NAMALWA (cell line): ENCODE data around the gene SPATA3.

Experiments used
- DNase-seq: peaks from one replicate; pipeline ENCODE4 v3.0.0-alpha.2; 2015; ENCODE audit warnings: low spot score

The SPATA3 gene

DNA sequence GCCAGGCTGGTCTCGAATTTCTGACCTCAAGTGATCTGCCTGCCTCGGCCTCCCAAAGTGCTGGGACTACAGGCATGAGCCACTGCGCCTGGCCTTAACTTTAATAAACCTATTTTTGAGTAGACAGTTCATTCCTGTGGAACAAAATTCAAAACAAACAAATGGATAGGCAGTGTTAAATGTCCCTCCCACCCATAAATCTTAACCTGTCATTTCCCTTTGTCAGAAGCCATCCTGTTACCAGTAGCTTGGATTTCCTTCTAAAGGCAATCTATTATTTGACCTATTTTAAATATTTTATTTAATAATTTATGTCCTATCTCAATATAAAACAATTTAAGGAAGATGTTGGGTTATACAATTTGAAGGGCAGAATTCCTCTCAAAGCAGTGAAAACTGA is 34.8 kb downstream of the SPATA3 start:
- no peak for DNase-seq

DNA sequence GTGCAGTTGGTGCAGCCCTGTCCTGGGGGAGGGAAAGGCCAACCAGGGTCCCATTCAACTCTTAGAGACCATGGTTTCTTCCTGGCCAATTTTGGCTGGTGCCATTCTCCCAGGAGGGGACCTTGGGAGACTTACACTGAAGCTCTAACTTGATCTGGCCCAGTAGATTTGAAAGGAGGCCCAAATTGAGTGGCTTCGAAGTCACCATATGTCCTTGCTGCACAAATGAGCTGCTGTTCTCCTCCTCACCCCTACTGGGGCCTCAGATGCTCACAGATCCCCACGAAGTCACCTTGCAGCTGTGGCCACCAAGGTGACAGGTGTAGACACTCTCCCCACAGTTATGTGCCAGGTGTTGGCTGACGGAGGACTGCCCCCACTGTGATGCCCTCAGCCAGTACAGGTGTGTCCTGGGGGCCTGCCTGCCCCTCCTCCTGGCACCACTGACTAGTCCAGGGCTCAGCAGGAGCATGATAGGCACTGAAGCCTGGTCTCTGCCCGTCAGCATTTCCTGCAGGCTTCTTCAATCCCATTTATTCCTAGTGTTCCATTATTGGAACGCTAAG is 36.7 kb downstream of the SPATA3 start:
- DNase-seq, result no peak

DNA sequence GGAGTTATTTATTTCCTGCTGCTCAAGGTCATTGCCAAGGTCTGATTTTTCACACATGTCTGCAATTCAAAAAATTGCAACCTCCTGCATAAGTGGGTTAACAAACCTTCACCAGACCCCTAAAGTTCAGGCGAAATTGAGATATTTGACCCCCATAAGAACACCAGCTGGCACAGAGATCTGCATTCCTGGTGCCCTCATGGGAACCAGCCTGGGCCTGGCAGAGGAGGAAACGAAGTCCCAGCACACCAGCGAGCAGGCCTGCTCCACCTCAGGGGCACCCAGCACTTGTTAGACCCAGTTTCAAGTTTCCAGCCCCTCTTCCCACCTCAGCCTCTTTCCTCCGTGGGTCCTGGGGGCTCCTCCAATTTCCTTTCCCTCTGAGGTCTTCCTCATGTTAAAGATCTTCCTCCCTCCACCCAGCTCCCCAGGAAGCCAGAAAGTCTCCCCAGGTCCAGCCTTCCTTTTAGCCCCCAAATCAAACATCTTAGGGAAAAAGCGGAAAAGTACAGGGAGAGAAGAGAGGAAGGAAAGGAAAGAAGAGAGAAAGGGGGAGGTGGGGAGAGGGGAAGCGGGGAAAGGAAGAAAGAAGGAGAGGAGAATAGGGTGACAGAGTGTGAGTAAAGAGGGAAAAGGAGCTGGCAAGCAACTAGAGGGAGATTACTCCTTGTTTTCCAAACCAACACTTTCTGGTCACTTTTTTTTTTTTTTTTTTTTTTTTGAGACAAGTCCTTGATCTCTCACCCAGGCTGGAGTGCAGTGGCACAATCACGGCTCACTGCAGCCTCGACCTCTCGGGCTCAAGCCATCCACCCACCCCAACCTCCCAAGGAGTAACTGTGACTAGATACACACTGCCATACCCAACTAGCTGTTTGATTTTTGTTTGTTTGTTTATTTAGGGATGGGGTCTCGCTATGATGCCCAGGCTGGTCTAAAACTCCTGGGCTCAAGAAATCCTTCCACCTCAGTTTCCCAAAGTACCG is 37.5 kb downstream of the SPATA3 start:
- DNase-seq, result no peak

DNA sequence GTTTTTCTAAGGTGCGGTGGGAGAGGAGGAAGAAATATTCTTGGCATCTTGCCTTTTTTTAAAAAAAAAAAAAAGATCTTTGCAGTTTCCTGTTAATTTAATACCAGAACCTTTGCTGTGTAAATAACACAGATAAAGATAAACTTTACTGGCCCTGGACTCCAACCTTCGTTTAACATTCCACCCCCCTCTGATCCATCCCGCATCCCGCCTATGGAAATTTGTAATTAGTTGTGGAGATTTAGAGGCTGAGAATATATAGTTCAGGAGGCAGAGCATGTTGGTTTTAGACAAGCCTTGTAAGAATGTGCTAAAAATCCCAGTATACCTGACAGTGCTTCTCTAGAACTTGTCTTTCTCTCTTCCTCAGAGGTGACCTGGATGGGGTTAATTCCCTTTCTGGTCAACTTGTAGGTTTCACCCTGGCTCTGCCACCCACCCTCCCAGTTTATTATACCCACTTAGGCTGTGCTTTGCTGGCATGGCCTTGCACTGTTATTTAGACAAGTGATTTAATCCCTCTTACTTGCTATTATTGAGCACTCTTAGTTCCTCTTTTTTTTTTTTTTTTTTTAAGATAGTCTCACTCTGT is 38.5 kb downstream of the SPATA3 start:
- peak; percentile 28 for DNase-seq

DNA sequence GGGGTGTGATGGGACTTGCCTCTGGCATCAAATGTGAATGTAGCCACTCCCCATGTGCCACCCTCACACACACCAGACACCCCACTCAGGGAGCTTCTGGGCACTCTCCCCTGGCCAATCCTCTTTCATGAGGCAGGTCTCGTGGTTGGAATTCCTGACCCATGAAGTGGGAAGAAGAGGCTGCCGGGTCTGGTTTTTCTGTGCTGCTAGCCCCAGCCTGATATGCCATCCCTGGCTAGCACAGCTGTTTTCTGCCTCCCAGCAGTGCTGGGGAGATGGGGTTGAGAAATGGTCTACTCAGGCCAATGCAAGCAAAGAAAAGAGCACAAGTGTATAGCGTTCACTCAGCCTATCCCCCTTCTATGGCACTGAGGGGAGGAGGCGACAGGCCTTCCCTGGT is 40.2 kb downstream of the SPATA3 start:
- DNase-seq, result no peak

DNA sequence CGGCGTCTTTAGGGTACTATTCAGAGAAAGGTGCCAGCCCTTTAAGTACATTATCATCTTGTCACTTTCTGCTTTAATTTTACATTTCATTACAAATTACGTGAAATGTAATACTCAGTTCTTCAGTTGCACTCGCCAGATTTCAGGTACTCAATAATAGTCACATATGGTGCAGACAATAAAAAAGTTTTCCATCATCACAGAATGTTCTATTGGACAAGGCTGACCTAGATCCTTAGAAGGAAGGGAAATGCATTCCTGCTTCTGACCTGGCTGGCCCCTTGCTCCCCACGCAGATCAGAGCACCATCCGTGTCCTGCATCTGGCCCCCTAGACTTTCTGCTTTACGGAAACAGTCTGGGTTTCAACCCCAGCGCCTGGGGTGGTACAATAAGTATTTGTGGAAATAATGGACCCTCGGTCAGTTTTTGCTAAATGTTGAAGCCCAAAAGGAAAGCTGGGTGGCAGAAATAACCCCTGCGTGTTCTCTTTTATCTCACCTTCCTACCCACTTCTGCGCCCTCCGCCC is 40.7 kb downstream of the SPATA3 start:
- DNase-seq, result no peak

DNA sequence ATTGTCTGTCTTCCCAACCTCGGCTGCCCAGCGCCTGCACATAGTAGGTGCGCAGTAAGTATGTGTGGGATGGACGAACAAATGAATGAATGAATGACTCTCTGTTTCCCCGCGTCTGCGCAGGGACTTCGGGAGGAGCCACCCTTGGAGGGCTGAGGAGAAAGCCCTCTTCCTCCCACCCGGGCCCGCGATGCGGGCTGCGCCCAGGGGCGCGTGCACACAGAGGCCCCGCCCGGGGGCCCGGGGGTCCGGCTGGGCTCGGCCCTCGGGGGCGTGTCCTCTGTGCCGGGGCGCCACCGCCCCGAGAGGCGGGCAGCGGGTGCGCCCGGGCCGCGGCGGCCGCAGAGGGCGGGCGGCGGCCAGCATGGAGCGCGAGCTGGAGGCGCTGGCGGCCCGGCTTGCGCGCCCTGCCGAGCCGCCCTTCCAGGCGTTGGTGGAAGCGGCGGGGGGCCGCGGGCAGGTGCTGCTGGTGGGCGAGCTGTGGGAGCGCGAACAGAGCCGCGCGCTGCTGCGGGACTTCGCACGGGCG is 41.3 kb downstream of the SPATA3 start, which contains the start of gene C2orf72:
Gene C2orf72 (plus strand): TSS at position 322 of the 529 bp plus-strand sequence. CDS start 43 bp downstream, at position 365.
- no peak for DNase-seq

DNA sequence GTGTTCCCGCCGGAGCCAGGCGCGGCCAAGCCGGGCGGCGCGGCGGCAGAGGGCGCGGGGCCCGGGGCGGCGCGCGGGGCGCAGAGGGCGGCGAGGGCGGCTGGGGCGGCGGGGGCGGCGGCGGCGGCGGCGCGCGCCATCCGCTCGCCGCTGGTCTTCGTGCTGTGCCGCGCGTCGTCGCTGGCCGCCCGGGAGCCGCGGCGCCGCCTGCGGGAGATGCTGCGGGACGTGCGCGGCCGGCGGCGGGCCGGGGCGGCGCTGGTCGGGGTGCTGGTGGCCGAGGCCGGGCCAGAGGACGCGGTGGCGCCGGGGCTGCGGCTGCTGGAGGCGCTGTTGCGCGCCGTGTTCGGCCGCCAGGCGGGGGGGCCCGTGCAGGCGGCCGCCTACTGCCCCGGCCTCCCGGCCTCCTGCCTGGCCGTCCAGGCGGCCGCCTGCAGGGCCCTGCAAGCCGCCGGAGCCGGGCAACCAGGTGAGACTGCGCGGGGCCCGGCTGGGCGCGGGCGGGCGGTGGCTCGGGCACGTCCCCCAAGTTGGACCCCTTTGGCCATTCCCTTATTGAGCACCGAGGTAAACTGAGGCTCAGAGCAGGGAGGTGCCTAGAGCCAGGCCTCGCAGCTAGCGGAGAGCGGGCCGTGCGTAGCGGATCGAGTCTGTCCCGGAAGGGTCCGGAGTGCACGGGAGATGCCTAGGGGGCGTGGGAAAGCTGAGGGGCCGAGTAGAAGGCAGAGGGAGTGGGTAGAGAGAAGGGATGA is 42.0 kb downstream of the SPATA3 start:
- DNase-seq, result no peak

DNA sequence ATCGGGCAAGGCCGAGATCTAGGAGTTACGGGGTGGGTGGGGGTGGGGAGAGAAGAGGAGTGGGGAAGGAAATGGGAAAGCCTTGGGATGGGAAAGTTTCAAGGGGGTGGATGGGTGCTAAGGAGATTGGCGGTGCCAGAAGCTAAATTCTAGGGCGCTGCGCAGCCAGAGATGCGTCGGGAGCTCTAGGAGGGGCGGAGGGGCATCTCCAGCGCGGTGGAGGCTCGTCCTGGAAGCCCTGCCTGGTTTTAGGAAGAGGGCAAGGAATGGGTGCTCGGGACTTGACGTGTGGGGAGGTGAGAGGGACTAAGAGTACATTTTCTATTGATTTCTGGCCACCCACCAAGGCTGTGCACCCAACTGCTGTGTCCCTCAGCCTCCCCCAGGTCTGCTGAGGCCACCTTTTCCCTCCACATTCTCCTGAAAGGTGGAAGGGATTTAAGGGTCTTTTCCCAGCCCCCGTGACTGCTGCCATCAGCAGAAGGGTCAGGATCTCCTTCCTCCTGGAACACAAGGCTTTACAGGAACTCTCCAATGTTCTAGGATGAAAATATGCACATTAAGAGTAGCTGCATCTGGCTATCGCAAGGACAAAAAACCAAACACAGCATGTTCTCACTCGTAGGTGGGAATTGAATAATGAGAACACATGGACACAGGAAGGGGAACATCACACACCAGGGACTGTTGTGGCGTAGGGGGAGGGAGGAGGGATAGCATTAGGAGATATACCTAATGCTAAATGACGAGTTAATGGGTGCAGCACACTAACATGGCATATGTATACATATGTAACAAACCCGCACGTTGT is 42.8 kb downstream of the SPATA3 start:
- DNase-seq, result no peak

DNA sequence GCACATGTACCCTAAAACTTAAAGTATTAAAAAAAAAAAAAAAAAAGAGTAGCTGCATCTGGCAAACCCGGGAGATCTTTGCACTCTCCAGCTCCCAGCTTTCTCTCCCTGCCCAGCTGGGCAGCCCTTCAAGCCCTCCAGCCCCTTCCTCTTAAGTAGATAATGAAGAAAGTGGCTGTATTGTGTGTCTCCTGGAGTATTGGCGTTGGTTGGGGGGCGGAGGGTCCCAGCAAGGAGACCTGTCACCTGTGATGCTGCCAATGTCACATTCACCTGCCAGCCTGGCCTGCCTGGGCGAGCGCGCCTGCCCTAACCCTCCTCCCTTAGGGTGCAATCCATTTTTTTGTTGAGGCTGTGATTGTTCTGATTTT is 43.4 kb downstream of the SPATA3 start:
- no peak for DNase-seq

DNA sequence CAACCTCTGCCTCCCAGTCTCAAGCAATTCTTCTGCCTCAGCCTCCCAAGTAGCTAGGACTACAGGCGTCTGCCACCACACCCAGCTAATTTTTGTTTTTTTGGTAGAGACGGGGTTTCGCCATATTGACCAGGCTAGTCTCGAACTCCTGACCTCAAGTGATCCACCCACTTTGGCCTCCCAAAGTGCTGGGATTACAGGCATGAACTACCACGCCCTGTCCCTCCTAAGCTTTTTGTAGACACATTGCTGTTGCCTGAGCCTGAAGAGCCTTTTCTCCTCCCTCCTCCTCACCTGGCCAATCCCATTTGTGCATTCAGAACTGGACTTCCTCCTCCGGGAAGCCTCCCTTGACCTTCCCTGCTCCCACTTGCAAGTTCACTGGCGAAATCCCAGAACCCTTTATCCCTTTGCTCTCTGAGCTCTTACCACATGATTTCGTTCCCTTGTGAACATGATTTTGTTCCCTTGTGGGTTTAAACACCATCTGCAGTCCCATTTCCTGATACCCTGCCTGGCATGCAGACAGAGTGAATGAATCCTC is 44.0 kb downstream of the SPATA3 start:
- DNase-seq, result no peak

DNA sequence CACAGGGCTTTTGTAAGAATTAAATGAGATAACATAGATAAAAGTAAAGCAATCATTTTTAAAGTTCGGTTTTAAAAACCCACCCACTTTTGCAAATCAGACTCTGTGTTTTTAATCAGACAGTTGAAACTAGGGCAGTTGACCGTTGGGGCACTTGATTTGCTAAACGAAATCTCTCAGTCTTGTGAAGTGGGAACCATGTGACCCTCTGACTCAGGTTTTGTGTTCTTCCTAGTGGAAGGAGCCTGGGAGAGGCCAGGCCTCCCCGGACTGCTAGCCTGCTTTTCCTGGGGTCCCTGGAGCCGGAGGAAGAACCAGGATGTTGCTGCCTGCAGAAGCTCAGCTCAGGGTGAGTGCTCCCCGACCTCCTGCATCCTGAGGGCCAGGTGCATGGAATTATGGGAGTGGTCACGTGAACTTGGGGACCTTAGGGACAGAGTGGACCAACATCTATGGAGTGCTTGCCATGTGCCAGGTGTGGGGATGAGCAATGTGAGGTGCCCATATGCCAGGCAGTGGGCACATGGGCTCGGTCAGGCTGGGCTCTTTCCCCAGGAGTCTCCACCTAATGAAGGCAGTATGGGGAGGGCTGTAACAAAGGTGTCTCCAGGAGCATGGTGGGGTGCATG is 45.3 kb downstream of the SPATA3 start:
- no peak for DNase-seq

DNA sequence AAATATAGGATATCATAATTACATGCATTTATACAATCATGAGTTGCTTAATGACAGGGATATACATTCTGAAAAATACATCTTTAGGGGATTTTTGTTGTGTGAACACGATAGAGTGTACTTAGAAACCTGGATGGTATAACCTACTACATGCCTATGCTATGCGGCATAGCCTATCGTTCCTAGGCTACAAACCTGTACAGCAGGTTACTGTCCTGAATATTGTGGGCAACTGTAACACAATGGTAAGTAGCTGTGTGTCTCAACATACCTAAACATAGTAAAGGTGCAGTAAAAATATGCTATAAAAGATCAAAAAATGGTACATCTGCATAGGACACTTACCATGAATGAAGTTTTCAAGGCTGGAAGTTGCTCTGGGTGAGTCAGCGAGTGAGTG is 47.9 kb downstream of the SPATA3 start:
- DNase-seq, result no peak

DNA sequence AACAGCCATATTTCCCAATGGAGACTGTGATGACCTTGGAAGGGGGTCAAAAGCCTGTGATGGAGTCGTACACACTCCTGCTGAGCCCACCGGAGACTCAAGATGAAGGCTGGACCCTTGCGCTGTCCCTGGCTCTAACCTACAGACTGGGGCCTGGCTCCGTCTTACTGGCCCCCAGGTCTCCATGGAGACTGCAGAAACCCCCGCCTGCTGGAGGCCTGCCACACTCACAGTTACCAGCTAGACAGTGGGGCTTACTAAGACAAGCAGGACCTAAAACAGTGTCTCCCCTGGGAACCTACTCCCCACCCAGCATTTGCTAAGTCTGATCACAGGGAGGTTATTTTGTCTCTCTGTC is 51.0 kb downstream of the SPATA3 start:
- DNase-seq, result no peak

DNA sequence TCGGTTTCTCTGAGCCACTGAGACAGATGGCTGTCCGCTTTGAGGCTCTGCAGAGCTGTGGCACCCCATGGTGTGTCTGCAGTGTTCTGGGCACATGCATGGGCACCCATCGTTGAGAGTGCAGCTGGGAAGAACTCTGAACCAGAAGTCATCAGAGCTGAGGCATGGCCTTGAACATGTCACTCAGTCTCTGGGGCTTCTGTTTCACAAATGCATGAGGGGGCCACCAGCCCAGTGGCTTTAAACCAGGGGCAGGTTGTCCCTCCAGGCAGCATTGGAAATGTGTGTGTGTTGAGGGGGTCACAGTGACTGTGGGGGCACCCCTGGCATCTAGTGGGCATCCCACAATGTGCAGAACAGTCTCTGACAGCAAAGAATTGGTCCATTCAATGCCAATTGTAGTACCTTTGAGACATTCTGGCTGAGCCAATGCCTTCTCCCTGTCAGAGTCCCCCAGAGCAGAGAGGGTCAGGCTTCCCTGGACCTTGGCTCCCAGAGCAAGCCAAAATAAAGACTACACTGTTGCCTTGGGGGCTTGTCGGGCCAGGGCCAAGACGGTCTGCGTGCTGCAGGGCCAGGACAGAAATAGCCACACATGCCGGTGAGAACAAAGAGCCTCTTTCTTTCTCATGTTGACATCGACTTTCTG is 51.5 kb downstream of the SPATA3 start:
- DNase-seq, result no peak

DNA sequence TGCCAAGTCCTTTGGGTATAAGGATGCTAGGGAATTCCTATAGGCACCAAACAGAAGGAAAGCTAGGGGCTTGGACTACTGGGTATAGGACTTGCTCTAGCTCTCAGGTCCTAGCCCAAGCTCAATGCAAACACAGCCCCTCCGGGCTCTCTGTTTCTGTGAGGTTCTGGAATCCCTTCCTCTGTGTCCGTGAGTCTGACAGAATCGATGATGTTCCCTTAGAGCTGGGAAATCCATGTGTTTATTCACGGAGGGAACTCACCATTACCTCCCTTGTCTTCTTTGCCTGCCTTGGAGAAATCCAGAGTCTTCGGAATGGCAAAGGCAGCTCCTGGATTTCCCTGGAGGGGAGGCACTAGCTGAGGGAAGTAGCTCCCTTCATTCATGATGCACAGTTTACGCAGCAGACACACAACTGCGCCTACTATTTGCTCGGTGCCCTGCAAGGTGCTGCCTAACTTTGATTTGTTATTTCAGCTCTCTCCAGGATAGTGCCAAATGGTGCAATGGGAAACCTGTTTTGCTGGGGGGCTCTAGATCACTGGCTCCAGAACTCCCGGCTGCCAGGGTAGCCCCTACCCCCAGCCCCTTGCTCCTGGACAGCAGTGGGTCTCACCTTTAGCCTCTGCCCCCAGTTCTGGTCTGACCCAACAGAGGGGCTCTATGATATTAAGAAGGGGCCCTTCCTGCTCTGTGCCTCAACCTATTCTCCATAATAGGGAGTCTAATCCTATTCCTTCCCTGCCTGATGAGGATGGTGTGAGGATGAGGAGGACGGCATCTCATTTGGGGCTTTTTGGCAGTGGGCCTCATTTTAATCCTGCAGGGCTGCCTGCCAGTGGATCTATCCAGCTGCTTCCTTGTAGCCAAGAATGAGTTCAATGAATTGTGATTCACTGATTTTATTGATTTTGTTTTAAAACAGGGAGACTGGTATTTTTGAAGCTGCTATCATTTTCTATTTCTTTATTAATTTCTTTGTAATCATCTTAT is 52.3 kb downstream of the SPATA3 start:
- no peak for DNase-seq

DNA sequence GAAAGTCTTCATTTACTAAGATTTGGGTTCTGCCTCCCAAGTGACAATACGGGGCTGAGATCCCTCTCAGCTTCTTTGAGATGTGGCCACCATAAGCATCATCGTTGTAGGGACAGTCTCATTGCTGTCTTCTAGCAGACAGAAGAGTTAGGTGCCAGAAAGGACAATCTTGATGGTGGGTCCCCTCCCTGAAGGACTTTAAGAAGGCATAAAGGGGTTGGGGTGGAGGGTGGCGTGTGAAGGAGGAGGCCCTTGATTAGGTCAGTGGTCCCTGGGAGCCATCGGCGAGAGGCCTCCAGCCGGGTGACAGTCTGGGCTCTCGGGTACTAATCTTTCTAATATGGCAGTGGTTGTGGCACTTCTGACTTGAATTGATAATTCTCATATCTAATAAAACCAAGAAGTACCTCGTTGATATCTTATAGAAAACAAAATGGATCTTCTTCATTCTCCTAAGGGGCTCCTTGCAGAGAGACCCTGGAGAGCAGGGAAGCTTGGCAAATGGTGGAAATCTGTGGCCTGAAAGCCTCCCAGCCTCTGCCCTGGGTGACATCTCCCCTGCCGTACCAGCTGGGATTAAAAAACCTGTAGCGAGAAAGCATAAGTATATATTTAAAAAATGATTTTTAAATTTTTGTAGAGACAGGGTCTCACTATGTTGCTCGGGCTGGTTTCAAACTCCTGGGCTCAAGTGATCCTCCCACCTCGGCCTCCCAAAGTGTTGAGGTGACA is 53.5 kb downstream of the SPATA3 start:
- no peak for DNase-seq
